Thoracic aorta (tissue), 2 donors: ENCODE measurements around the gene RXFP3. TPM values are rescaled to one million over a fixed set of nuclear protein-coding genes. Genes with fewer than 3 reads are reported as not detected.
"Not testable (repeated sequence)": the region's sequence is repeated elsewhere in the genome, so short reads cannot be mapped to it uniquely, and the experiment has no call there.

Experiments
- ATAC-seq: fragments of 150-250 bp; one replicate; pipeline ENCODE4 v1.8.0; 2017; ENCODE audit warnings: low read depth; ENCODE audit not compliant: insufficient number of reproducible peaks, low FRiP score
- DNase-seq: peaks from one replicate; pipeline ENCODE4 v3.0.0-alpha.2; 2020; ENCODE audit warnings: low spot score
- H3K27ac ChIP-seq, 2 donors: fragments of 200-600 bp; sonication (generic); 1 replicate in 1 of 2; 2 replicates in 1 of 2; pipeline ENCODE4 v1.5.1; 2016; ENCODE audit warnings: mild to moderate bottlenecking in 2 of 2, moderate library complexity in 2 of 2
- H3K27me3 ChIP-seq: fragments of 200-600 bp; sonication (generic); replicated peaks from 2 replicates; pipeline ENCODE4 v1.6.0; 2016; ENCODE audit warnings: mild to moderate bottlenecking; ENCODE audit not compliant: insufficient read depth
- H3K36me3 ChIP-seq: fragments of 200-600 bp; sonication (generic); one replicate; pipeline ENCODE4 v1.5.1; 2016
- H3K4me1 ChIP-seq, 2 donors: fragments of 200-600 bp; sonication (generic); 1 replicate in 1 of 2; 2 replicates in 1 of 2; pipeline versions ENCODE4 v1.5.1 to v1.6.0; 2016; ENCODE audit warnings: low read depth in 2 of 2, mild to moderate bottlenecking in 1 of 2; ENCODE audit not compliant: control insufficient read depth in 1 of 2
- H3K4me3 ChIP-seq: fragments of 200-600 bp; sonication (generic); 2 replicates; pipeline ENCODE4 v1.5.1; 2016; ENCODE audit warnings: mild to moderate bottlenecking
- H3K9me3 ChIP-seq: fragments of 200-600 bp; sonication (generic); 2 replicates; pipeline ENCODE4 v1.5.1; 2016
- CTCF ChIP-seq: fragments of 200-600 bp; sonication (generic); IDR thresholded peaks from one replicate; pipeline ENCODE4 v1.5.1; 2019; ENCODE audit warnings: antibody characterized with exemption
- total RNA-seq, 2 donors: library from RNA; depleted of rRNA; stranded (reverse); fragments of >200 nt; gene quantifications; one replicate each; pipeline versions ENCODE4 v1.1.0 to v1.2.3, GENCODE V29; 2016

RXFP3 gene
- total RNA-seq, 2 donors from 2014 or later = not detected

GRCh38 chr5:33938881-33939280, 2.7 kb downstream of the RXFP3 start:
- Histone ChIP-seq H3K4me1 (peaks cover 10 to 25% of the 10 kb centered on the region in 2 donors), H3K27me3 (peaks cover 16% of the 10 kb centered on the region)
- DNase-seq = no peak

GRCh38 chr5:33939556-33940262, 3.5 kb downstream of the RXFP3 start:
- peaks cover 16% of the 10 kb centered on the region for H3K27me3 ChIP-seq
- no peak for ATAC-seq
- H3K4me1 ChIP-seq = peaks cover 10 to 25% of the 10 kb centered on the region in 2 donors
- no peak for TF ChIP-seq CTCF
- no peaks in the 10 kb centered on the region for H3K9me3 ChIP-seq
- H3K4me3 ChIP-seq = no peak overlapping the region
- no peak for DNase-seq
- H3K36me3 ChIP-seq = no peaks in the 10 kb centered on the region
- no peak overlapping the region for H3K27ac ChIP-seq

More at GRCh38 chr5:33938881-33939280, 2.7 kb downstream of the RXFP3 start:
- no peaks in the 10 kb centered on the region for H3K36me3 ChIP-seq
- no peaks in the 10 kb centered on the region for H3K9me3 ChIP-seq
- H3K27ac ChIP-seq = no peak overlapping the region
- no peak for ATAC-seq
- TF ChIP-seq CTCF = no peak
- H3K4me3 ChIP-seq = no peak overlapping the region

- no peak overlapping the region for H3K4me3 ChIP-seq
- no peaks in the 10 kb centered on the region for H3K36me3 ChIP-seq
- no peak for DNase-seq
- ATAC-seq = no peak
- TF ChIP-seq CTCF = no peak
- H3K9me3 ChIP-seq = no peaks in the 10 kb centered on the region
- H3K27me3 ChIP-seq = peaks cover 16% of the 10 kb centered on the region
- H3K4me1 ChIP-seq = peaks cover 6 to 18% of the 10 kb centered on the region in 2 donors
- no peak overlapping the region for H3K27ac ChIP-seq
Measured at GRCh38 chr5:33941090-33941489, 4.9 kb downstream of the RXFP3 start.

- DNase-seq = no peak
- Histone ChIP-seq H3K4me1 (no peaks in the 10 kb centered on the region), H3K36me3 (no peaks in the 10 kb centered on the region), H3K9me3 (no peaks in the 10 kb centered on the region), H3K27me3 (peaks cover 7% of the 10 kb centered on the region), H3K27ac (no peak overlapping the region), H3K4me3 (no peak overlapping the region)
- TF ChIP-seq CTCF = no peak
- ATAC-seq = no peak
Measured at GRCh38 chr5:33944543-33945132, 8.5 kb downstream of the RXFP3 start.

GRCh38 chr5:33952175-33952574, 16.0 kb downstream of the RXFP3 start:
- not testable (repeated sequence) for DNase-seq, H3K27me3 ChIP-seq, H3K4me1 ChIP-seq, H3K4me3 ChIP-seq, H3K27ac ChIP-seq, H3K36me3 ChIP-seq, ATAC-seq, H3K9me3 ChIP-seq
